GM23248 (cell line): ENCODE results near the gene GHRL. TPM values are rescaled to one million over a fixed set of nuclear protein-coding genes. Genes with fewer than 3 reads are reported as not detected.

Experiments used
- DNase-seq: peaks from one replicate; pipeline ENCODE4 v3.0.0-alpha.2; 2015
- H2AFZ ChIP-seq: fragments of 200-600 bp; sonication (generic); 2 replicates; pipeline ENCODE4 v1.6.1; 2016; ENCODE audit warnings: antibody characterized with exemption
- H3F3A ChIP-seq: fragments of 200-600 bp; sonication (generic); 2 replicates; pipeline ENCODE4 v1.6.1; 2016; ENCODE audit warnings: mild to moderate bottlenecking, antibody characterized with exemption, mixed run types; ENCODE audit not compliant: insufficient read depth
- H3K27ac ChIP-seq: fragments of 200-600 bp; sonication (generic); 2 replicates; pipeline ENCODE4 v1.5.1; 2016; ENCODE audit warnings: mild to moderate bottlenecking
- H3K27me3 ChIP-seq: fragments of 200-600 bp; sonication (generic); replicated peaks from 2 replicates; pipeline ENCODE4 v1.6.1; 2016; ENCODE audit warnings: mild to moderate bottlenecking; ENCODE audit not compliant: insufficient read depth
- H3K36me3 ChIP-seq: fragments of 200-600 bp; sonication (generic); 2 replicates; pipeline ENCODE4 v1.6.1; 2016; ENCODE audit warnings: low read depth, mild to moderate bottlenecking
- H3K4me1 ChIP-seq: fragments of 200-600 bp; sonication (generic); 2 replicates; pipeline ENCODE4 v1.6.1; 2016; ENCODE audit warnings: mild to moderate bottlenecking; ENCODE audit not compliant: insufficient read depth
- H3K4me2 ChIP-seq: fragments of 200-600 bp; sonication (generic); one replicate; pipeline ENCODE4 v1.6.1; 2016; ENCODE audit warnings: mild to moderate bottlenecking; ENCODE audit not compliant: unreplicated experiment
- H3K4me3 ChIP-seq: fragments of 200-600 bp; sonication (generic); 2 replicates; pipeline ENCODE4 v1.5.1; 2016; ENCODE audit warnings: mild to moderate bottlenecking
- H3K79me2 ChIP-seq: fragments of 200-600 bp; sonication (generic); 2 replicates; pipeline ENCODE4 v1.6.1; 2016; ENCODE audit warnings: mild to moderate bottlenecking; ENCODE audit not compliant: insufficient read depth
- H3K9ac ChIP-seq: fragments of 200-600 bp; sonication (generic); 2 replicates; pipeline ENCODE4 v1.6.1; 2016; ENCODE audit warnings: mild to moderate bottlenecking
- H3K9me2 ChIP-seq: fragments of 200-600 bp; sonication (generic); 2 replicates; pipeline ENCODE4 v1.6.1; 2016; ENCODE audit warnings: mixed run types, mild to moderate bottlenecking, moderate library complexity; ENCODE audit not compliant: insufficient read depth
- H3K9me3 ChIP-seq: fragments of 200-600 bp; sonication (generic); one replicate; pipeline ENCODE4 v1.6.1; 2017; ENCODE audit warnings: low read depth
- H4K20me1 ChIP-seq: fragments of 200-600 bp; sonication (generic); 2 replicates; pipeline ENCODE4 v1.6.0; 2016; ENCODE audit not compliant: insufficient read depth
- EZH2 ChIP-seq: fragments of 200-600 bp; sonication (generic); IDR thresholded peaks from 2 replicates; pipeline ENCODE4 v1.6.1; 2018; ENCODE audit warnings: antibody characterized with exemption, mild to moderate bottlenecking; ENCODE audit not compliant: insufficient read depth, poor library complexity, severe bottlenecking
- EZH2phosphoT487 ChIP-seq: fragments of 200-600 bp; sonication (generic); IDR thresholded peaks from 2 replicates; pipeline ENCODE4 v1.6.1; 2018; ENCODE audit warnings: antibody characterized with exemption, moderate library complexity, mild to moderate bottlenecking, low read depth; ENCODE audit not compliant: insufficient read depth
- WGBS, 2 experiments: methylation state at CpG; one replicate each; pipeline ENCODE4 v1.1.6; 2015 to 2017; ENCODE audit warnings: low lambda C conversion rate in 2 of 2, low coverage in 1 of 2; ENCODE audit errors: missing lambda C conversion rate in 2 of 2; 5-methylcytosine and 5-hydroxymethylcytosine counted together
- in situ Hi-C: fragments of 300-500 bp; cut with MboI; formaldehyde crosslinking; loops from 2 replicates; pipeline ENCODE4 v1.15.0; 2020
- polyA plus RNA-seq: library from polyadenylated mRNA; unstranded; fragments of >200 nt; fragmentation: Nextera tagmentation; extraction: Ambion mirVana; gene quantifications from 2 replicates; pipeline ENCODE4 v1.2.1, GENCODE V29; 2016
- total RNA-seq: library from RNA; depleted of rRNA; stranded (reverse); fragments of >200 nt; shearing (Covaris generic); gene quantifications from 2 replicates; pipeline ENCODE4 v1.2.3, GENCODE V29; 2014

Gene GHRL
- total and polyA plus RNA-seq, 2 experiments from 2014 or later = 0.71 TPM; not detected in 1

DNA sequence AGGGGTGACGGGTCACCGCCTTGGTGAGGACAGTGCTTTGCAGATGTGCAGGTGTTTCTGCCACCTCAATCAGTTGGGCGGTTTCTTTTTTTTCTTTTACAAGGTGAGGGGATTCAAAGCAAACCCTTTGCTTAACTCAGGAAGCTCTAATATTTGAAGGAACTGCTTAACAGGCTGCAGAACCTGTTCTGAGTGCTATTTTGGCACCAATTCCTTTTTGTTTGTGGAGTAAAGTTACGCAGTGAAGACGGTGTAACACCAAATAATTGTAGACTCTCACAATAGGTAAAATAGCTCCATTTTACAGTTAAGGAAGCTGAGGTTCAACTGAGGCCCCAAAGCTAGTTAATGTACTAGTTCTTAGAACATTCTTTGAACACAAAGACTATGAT lies 6.6 kb downstream of the GHRL start:
- DNase-seq = no peak
- Histone ChIP-seq H3K4me2 (no peak overlapping the region), H3K9me3 (no peaks in the 10 kb centered on the region), H3K4me1 (peaks cover 10% of the 10 kb centered on the region), H3F3A (peaks cover 3% of the 10 kb centered on the region), H3K27ac (no peak overlapping the region), H3K9ac (no peak overlapping the region), H4K20me1 (peaks cover 3% of the 10 kb centered on the region; the same call in 1 of the 2 replicates), H3K27me3 (no peaks in the 10 kb centered on the region), H3K9me2 (no peaks in the 10 kb centered on the region), H3K36me3 (peaks cover 7% of the 10 kb centered on the region; the same call in 1 of the 2 replicates), H3K79me2 (no peaks in the 10 kb centered on the region), H2AFZ (no peak overlapping the region), H3K4me3 (no peak overlapping the region)
- TF ChIP-seq EZH2phosphoT487 (no peak), EZH2 (no peak)
- in situ Hi-C loops = no loop called here
- WGBS, 2 experiments = 84 to 91% methylated on average over 5 of the region's 5 CpGs

DNA sequence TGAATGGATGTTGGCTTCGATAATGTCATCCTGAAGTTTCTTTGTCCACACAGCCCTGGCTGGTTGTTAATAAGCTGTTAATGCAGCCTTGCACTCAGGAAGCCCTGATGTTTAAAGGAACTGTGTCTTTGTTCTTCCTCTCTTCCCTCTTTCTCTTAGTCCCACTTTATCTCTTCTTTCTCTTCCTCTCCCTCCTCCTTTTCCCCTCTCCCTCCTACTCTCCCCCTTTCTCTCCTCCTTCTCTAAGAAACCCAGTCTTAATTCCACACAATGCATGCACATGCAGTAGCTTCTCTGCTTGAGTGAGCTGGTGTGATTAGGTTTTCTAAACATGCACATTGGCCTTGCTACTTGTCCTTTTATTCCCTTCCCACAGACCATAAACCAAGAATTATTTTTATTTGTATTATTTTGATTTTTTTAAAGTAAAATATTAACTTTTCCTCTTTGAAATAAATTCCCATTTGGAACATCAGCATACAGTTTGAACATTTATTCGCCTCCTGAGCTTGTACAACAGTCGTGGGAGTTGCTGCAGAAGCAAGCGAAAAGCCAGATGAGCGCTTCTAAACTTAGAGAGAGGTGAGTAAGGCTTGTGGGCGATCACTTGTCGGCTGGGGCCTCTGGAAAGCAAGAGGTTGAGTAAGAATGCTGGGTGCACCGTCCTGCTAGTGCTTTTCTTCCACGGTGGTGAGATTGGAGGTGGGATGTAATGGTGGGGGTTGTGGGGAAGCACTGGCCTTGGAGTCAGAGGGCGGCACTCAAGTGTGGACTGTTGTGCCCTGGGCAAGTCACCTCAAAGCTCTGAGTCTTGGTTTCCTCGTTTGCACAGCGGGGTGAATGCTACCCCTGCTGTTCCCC lies 7.2 kb downstream of the GHRL start:
- H4K20me1 ChIP-seq = peaks cover 3% of the 10 kb centered on the region; the same call in 1 of the 2 replicates
- H3F3A ChIP-seq = peaks cover 3% of the 10 kb centered on the region
- no peak overlapping the region for H3K9ac ChIP-seq
- no peaks in the 10 kb centered on the region for H3K9me3 ChIP-seq
- no peak overlapping the region for H3K27ac ChIP-seq
- H3K9me2 ChIP-seq = no peaks in the 10 kb centered on the region
- H3K4me2 ChIP-seq = no peak overlapping the region
- peaks cover 7% of the 10 kb centered on the region; the same call in 1 of the 2 replicates for H3K36me3 ChIP-seq
- H3K4me1 ChIP-seq = peaks cover 10% of the 10 kb centered on the region
- TF ChIP-seq EZH2 = no peak
- no peak for TF ChIP-seq EZH2phosphoT487
- H3K79me2 ChIP-seq = no peaks in the 10 kb centered on the region
- H2AFZ ChIP-seq = no peak overlapping the region
- WGBS, 2 experiments = 91 to 94% methylated on average over 12 of the region's 12 CpGs
- DNase-seq = no peak
- H3K27me3 ChIP-seq = no peaks in the 10 kb centered on the region
- H3K4me3 ChIP-seq = no peak overlapping the region
- in situ Hi-C loops = no loop called here

DNA sequence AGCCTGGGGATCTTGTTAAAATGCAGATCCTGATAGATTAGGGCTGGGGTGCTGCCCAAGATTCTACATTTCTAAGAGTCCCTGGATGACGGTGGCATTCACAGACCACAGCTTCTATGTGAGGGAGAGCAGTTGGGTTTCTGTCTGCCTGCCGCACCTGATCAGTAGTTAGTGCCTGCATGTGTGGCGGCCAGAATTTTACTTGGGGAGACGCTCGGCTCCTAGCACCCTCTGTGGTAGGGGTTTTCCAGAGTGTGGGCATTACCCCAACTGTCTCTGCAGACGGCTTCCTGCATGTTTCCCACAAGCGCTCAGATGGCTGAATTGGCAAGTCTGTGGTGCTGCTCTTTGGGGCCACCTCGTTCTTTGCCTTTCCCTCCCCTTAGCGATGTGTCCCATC lies 8.3 kb downstream of the GHRL start:
- peaks cover 3% of the 10 kb centered on the region; the same call in 1 of the 2 replicates for H4K20me1 ChIP-seq
- no peaks in the 10 kb centered on the region for H3K79me2 ChIP-seq
- H3K9me3 ChIP-seq = no peaks in the 10 kb centered on the region
- in situ Hi-C loops = no loop called here
- H3K27ac ChIP-seq = no peak overlapping the region
- 90 to 93% methylated on average over 9 of the region's 9 CpGs for WGBS, 2 experiments
- no peaks in the 10 kb centered on the region for H3K9me2 ChIP-seq
- H3F3A ChIP-seq = peaks cover 3% of the 10 kb centered on the region
- peaks cover 10% of the 10 kb centered on the region for H3K4me1 ChIP-seq
- H2AFZ ChIP-seq = no peak overlapping the region
- no peak overlapping the region for H3K9ac ChIP-seq
- no peak overlapping the region for H3K4me2 ChIP-seq
- H3K4me3 ChIP-seq = no peak overlapping the region
- no peak for TF ChIP-seq EZH2
- no peak for TF ChIP-seq EZH2phosphoT487
- peaks cover 7% of the 10 kb centered on the region; the same call in 1 of the 2 replicates for H3K36me3 ChIP-seq
- no peaks in the 10 kb centered on the region for H3K27me3 ChIP-seq
- DNase-seq = no peak

DNA sequence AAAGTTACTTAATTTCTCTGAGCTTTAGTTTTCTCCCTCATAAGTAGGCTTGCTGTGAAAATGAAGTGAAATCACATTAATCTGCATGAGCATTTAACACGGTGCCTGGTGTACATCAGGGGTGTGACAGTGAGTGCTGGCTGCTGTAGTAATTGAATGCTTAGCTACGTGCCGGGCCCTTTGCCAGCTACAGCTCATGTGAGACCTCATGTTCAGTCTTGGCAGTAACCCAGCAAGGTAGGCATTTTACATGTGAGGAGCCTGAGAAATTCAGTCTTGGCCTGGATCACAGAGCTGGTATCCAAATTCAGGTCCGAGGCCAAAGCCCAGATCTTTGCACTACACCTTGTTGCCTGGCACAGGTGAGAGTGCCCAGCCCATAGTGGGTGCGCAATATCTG lies 9.1 kb downstream of the GHRL start:
- H3K9ac ChIP-seq = no peak overlapping the region
- peaks cover 3% of the 10 kb centered on the region for H3F3A ChIP-seq
- no peaks in the 10 kb centered on the region for H3K79me2 ChIP-seq
- H4K20me1 ChIP-seq = peaks cover 3% of the 10 kb centered on the region; the same call in 1 of the 2 replicates
- no peaks in the 10 kb centered on the region for H3K27me3 ChIP-seq
- in situ Hi-C loops = no loop called here
- peaks cover 10% of the 10 kb centered on the region for H3K4me1 ChIP-seq
- H3K4me2 ChIP-seq = no peak overlapping the region
- no peaks in the 10 kb centered on the region for H3K9me3 ChIP-seq
- no peaks in the 10 kb centered on the region for H3K9me2 ChIP-seq
- no peak for TF ChIP-seq EZH2
- TF ChIP-seq EZH2phosphoT487 = no peak
- peaks cover 7% of the 10 kb centered on the region; the same call in 1 of the 2 replicates for H3K36me3 ChIP-seq
- no peak overlapping the region for H3K4me3 ChIP-seq
- H2AFZ ChIP-seq = no peak overlapping the region
- DNase-seq = no peak
- WGBS, 2 experiments = 80 to 84% methylated on average over 5 of the region's 5 CpGs
- H3K27ac ChIP-seq = no peak overlapping the region
